ENCODE measurements around the gene TPK1. TPM values are rescaled to one million over a fixed set of nuclear protein-coding genes. Genes with fewer than 3 reads are reported as not detected.

The TPK1 gene
- total and polyA plus RNA-seq, 2 of the 4 experiments (the other 2 are of a cell fraction) = 0.38 to 1.8 TPM

DNA sequence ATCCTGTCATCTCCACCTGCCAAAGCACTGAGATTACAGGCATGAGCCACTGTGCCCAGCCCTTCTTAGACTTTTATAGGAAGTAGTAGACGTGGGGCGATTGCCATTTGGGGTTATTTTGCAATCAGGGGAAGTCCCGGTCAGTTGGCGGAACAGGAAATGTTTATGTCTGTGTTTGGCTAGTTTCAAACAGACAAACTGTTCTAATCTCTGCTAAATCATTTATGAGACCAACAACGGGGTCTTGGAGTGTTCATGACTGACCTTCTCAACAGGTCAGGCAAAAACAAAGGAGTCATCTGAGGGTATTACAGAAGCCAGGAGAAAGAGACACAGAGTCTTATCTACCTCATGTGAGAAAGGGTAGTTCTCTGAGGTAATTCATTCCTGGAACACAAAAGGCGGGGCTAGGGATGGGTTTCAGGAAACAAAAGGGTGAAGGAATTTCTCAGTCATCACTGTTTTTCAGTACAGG lies 6.6 kb upstream of the TPK1 start:
- no peak for DNase-seq
- Histone ChIP-seq H3K23ac (ENCODE audit: low read depth, low read length) (no peak overlapping the region), H3K79me1 (ENCODE audit: low read depth in 1 of 2, low read length in 2 of 2) (no peaks in the 10 kb centered on the region), H3K27me3 (ENCODE audit: control insufficient read depth, insufficient read depth, low read length) (no peaks in the 10 kb centered on the region), H4K20me1 (ENCODE audit: insufficient read depth, low read length) (no peaks in the 10 kb centered on the region), H3K36me3 (ENCODE audit: control insufficient read depth, insufficient read depth, low read length) (no peaks in the 10 kb centered on the region), H3K4me1 (ENCODE audit: control insufficient read depth, insufficient read depth, low read length) (no peaks in the 10 kb centered on the region), H3K14ac (replicated peaks; ENCODE audit: low read depth, low read length) (no peak overlapping the region), H3K4ac (ENCODE audit: low read depth, low read length) (no peak overlapping the region), H2AK9ac (replicated peaks; ENCODE audit: low read depth, low read length, poor library complexity) (no peak overlapping the region), H4K8ac (ENCODE audit: low read depth in 2 of 2, low read length in 2 of 2) (no peak overlapping the region), H2BK5ac (ENCODE audit: low read depth, low read length, poor library complexity, severe bottlenecking) (no peak overlapping the region), H3K27ac (ENCODE audit: insufficient read depth, low read length) (no peak overlapping the region), H3K4me2 (ENCODE audit: low read depth, low read length) (no peak overlapping the region), H2BK120ac (ENCODE audit: low read depth, low read length) (no peak overlapping the region), H2BK15ac (ENCODE audit: low read depth, low read length) (no peak overlapping the region), H4K91ac (ENCODE audit: insufficient read depth, low read depth, low read length) (no peak overlapping the region), H3K9me3 (ENCODE audit: control insufficient read depth, insufficient read depth, low read length) (no peaks in the 10 kb centered on the region), H4K5ac (ENCODE audit: low read depth, low read length) (no peak overlapping the region), H2AK5ac (ENCODE audit: low read depth, low read length) (no peak overlapping the region), H3K9me1 (ENCODE audit: insufficient read depth, low read length) (no peaks in the 10 kb centered on the region), H3K4me3 (ENCODE audit: insufficient read depth, low read depth, low read length) (no peak overlapping the region), H2BK20ac (ENCODE audit: low read depth, low read length) (no peak overlapping the region), H2AFZ (replicated peaks; ENCODE audit: low read length, poor library complexity) (no peak overlapping the region), H3K9ac (ENCODE audit: low read depth, low read length) (no peak overlapping the region), H3K18ac (ENCODE audit: low read depth, low read length) (no peak overlapping the region), H3K56ac (ENCODE audit: extremely low read depth, insufficient read depth, low read length) (no peak overlapping the region)
- TF ChIP-seq RAD21 (IDR thresholded peaks at IDR 0.05; ENCODE audit: low read length) = no peak
- TF ChIP-seq POLR2A (IDR thresholded peaks at IDR 0.05; ENCODE audit: low read depth, low read length) = no peak
- TF ChIP-seq CHD1 (IDR thresholded peaks at IDR 0.05; ENCODE audit: low read depth, low read length) = no peak
- TF ChIP-seq MAZ (IDR thresholded peaks at IDR 0.05; ENCODE audit: borderline replicate concordance, low read depth, low read length) = no peak
- intact Hi-C loops (cut with micrococcal nuclease) = no loop called here
- no peak for ATAC-seq (ENCODE audit: low read depth)
- no CpG with 5 or more reads among the region's 6 CpGs for WGBS, 2 experiments (ENCODE audit: extremely low coverage in 2 of 2, insufficient read length in 1 of 2)
- in situ Hi-C loops (cut with MboI; ENCODE audit: low sequenced_read_pairs) = no loop called here
- CTCF ChIA-PET = no interaction called here
- POLR2A ChIA-PET (ENCODE audit: unreplicated experiment) = no interaction called here
- no TSS peak for BruUV-seq (replicated peaks)
- dilution Hi-C loops (cut with HindIII; ENCODE audit: low sequenced_read_pairs, unreplicated experiment) = no loop called here
